Natural killer cell (primary cell): Measurements from ENCODE around the gene SLC35F1. TPM values are rescaled to one million over a fixed set of nuclear protein-coding genes. Genes with fewer than 3 reads are reported as not detected.

Experiments used
- ATAC-seq, 3 donors: fragments of 150-1000 bp in 2 of 3; fragments of 200-7000 bp in 1 of 3; cut with Tn5 transposase; 1 replicate in 1 of 3; 2 replicates in 2 of 3; pipeline ENCODE4 v1.10.0; 2021; ENCODE audit warnings: mild to moderate bottlenecking in 2 of 3, moderate library complexity in 2 of 3
- DNase-seq, 2 donors: peaks; one replicate each; pipeline versions ENCODE4 v3.0.0 to v3.0.0-alpha.2; 2013 to 2021; ENCODE audit warnings: mixed read lengths in 1 of 2
- H3K27ac ChIP-seq: one replicate; pipeline ENCODE4 v1.5.1; 2013; ENCODE audit warnings: mild to moderate bottlenecking, low read length
- H3K27me3 ChIP-seq: one replicate; pipeline ENCODE4 v1.6.1; 2013; ENCODE audit warnings: low read length; ENCODE audit not compliant: control insufficient read depth, insufficient read depth
- H3K36me3 ChIP-seq: one replicate; pipeline ENCODE4 v1.6.1; 2013; ENCODE audit warnings: low read length; ENCODE audit not compliant: control insufficient read depth, insufficient read depth
- H3K4me1 ChIP-seq: one replicate; pipeline ENCODE4 v1.6.1; 2013; ENCODE audit warnings: low read length; ENCODE audit not compliant: control insufficient read depth, insufficient read depth
- H3K4me3 ChIP-seq: one replicate; pipeline ENCODE4 v1.5.1; 2013; ENCODE audit warnings: low read length
- H3K9me3 ChIP-seq: one replicate; pipeline ENCODE4 v1.6.1; 2013; ENCODE audit warnings: low read length; ENCODE audit not compliant: control insufficient read depth, insufficient read depth
- H3K27ac Mint-ChIP-seq, 2 donors: one replicate each; pipeline ENCODE4 v1.8.0; 2022; ENCODE audit warnings: mild to moderate bottlenecking in 2 of 2, mixed read lengths in 2 of 2, moderate library complexity in 1 of 2
- H3K27me3 Mint-ChIP-seq, 2 donors: one replicate each; pipeline ENCODE4 v1.8.0; 2022; ENCODE audit warnings: low read depth in 2 of 2, mixed read lengths in 2 of 2
- H3K36me3 Mint-ChIP-seq: one replicate; pipeline ENCODE4 v1.8.0; 2022; ENCODE audit warnings: mixed read lengths
- H3K4me1 Mint-ChIP-seq, 2 donors: one replicate each; pipeline ENCODE4 v1.8.0; 2022; ENCODE audit warnings: mixed read lengths in 2 of 2
- H3K4me3 Mint-ChIP-seq: one replicate; pipeline ENCODE4 v1.8.0; 2022; ENCODE audit warnings: mild to moderate bottlenecking, moderate library complexity, mixed read lengths
- H3K9me3 Mint-ChIP-seq, 2 donors: one replicate each; pipeline ENCODE4 v1.8.0; 2022; ENCODE audit warnings: mixed read lengths in 2 of 2
- WGBS: methylation state at CpG from one replicate; pipeline ENCODE4 v1.1.7; 2013; ENCODE audit warnings: missing lambda C conversion rate; ENCODE audit not compliant: insufficient coverage; 5-methylcytosine and 5-hydroxymethylcytosine counted together
- intact Hi-C: fragments of 100-400 bp; cut with micrococcal nuclease; formaldehyde crosslinking; loops from one replicate; pipeline ENCODE4 v1.14.2; 2022
- total RNA-seq, 4 donors: library from RNA; stranded (reverse); fragments of 120-200 nt in 1 of 4; gene quantifications; one replicate each; pipeline versions ENCODE4 v1.2.3 to v1.2.4, GENCODE V29; 2013 to 2022
- TF ChIP-seq, protein P1 (sequence below): fragments of 200-600 bp; IDR thresholded peaks from one replicate; pipeline ENCODE4 v1.8.0; 2022; ENCODE audit warnings: antibody characterized with exemption

SLC35F1 gene
- total RNA-seq, 3 donors from 2014 or later (not counting 1 experiment from before 2014, with no cell fraction given), result not detected

DNA sequence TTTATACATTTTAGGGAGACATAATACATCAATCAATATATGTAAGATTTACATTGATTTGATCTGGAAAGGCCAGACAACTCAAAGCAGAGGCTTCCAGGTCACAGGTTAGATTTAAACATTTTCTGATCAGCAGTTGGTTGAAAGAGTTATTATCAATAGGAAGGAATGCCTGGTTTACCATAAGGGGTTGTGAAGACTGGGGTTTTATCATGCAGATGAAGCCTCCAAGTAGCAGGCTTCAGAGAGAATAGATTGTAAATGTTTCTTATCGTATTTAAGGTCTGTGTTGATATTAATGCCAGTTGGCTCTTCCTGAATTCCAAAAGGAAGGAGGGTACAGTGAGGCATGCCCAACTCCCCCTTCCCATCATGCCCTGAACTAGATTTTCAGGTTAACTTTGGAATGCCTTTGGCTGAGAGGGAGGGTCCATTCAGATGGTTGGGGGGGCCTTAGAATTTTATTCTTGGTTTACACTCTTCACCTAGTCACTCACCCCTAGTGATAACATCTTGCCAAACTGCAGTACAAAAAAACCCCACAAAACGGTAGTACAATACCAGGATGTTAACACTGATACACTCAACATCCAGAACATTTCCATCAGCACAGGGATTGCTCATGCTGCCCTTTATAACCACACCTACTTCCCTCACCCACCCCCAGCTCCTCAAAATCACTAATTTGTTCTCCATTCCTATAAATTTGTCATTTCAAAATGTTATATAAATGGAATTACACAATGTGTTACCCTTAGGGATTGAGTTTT lies 381.5 kb downstream of the SLC35F1 start:
- TF ChIP-seq, protein P1, sequence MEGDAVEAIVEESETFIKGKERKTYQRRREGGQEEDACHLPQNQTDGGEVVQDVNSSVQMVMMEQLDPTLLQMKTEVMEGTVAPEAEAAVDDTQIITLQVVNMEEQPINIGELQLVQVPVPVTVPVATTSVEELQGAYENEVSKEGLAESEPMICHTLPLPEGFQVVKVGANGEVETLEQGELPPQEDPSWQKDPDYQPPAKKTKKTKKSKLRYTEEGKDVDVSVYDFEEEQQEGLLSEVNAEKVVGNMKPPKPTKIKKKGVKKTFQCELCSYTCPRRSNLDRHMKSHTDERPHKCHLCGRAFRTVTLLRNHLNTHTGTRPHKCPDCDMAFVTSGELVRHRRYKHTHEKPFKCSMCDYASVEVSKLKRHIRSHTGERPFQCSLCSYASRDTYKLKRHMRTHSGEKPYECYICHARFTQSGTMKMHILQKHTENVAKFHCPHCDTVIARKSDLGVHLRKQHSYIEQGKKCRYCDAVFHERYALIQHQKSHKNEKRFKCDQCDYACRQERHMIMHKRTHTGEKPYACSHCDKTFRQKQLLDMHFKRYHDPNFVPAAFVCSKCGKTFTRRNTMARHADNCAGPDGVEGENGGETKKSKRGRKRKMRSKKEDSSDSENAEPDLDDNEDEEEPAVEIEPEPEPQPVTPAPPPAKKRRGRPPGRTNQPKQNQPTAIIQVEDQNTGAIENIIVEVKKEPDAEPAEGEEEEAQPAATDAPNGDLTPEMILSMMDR, result no peak
- Mint-ChIP-seq H3K4me3 (no peak overlapping the region), H3K4me1 (peaks cover 0 to 4% of the 10 kb centered on the region in 2 donors), H3K27ac (no peak overlapping the region), H3K9me3 (no peaks in the 10 kb centered on the region), H3K36me3 (no peaks in the 10 kb centered on the region), H3K27me3 (peaks cover 11 to 21% of the 10 kb centered on the region in 2 donors)
- no peak overlapping the region for H3K4me3 ChIP-seq
- no peak overlapping the region for H3K27ac ChIP-seq
- no peak for DNase-seq
- no peaks in the 10 kb centered on the region for H3K9me3 ChIP-seq
- H3K4me1 ChIP-seq, result no peaks in the 10 kb centered on the region
- WGBS, result 76% methylated on average over 2 of the region's 2 CpGs
- H3K36me3 ChIP-seq, result no peaks in the 10 kb centered on the region
- intact Hi-C loops, result no loop called here
- ATAC-seq, result no peak
- H3K27me3 ChIP-seq, result no peaks in the 10 kb centered on the region

GRCh38 chr6:118292558-118292957 lies 385.5 kb downstream of the SLC35F1 start:
- no peaks in the 10 kb centered on the region for H3K9me3 ChIP-seq
- H3K36me3 ChIP-seq, result no peaks in the 10 kb centered on the region
- Mint-ChIP-seq H3K27me3 (peaks cover 8 to 9% of the 10 kb centered on the region in 2 donors), H3K36me3 (no peaks in the 10 kb centered on the region), H3K9me3 (no peaks in the 10 kb centered on the region), H3K4me1 (no peaks in the 10 kb centered on the region), H3K27ac (no peak overlapping the region), H3K4me3 (no peak overlapping the region)
- no peaks in the 10 kb centered on the region for H3K27me3 ChIP-seq
- no peaks in the 10 kb centered on the region for H3K4me1 ChIP-seq
- TF ChIP-seq, protein P1, result no peak
- DNase-seq (no peak), ATAC-seq (no peak)
- WGBS, result 94% methylated on average over 4 of the region's 4 CpGs
- H3K4me3 ChIP-seq, result no peak overlapping the region
- H3K27ac ChIP-seq, result no peak overlapping the region
- intact Hi-C loops, result no loop called here

GRCh38 chr6:118294906-118295305 lies 387.8 kb downstream of the SLC35F1 start:
- TF ChIP-seq, protein P1, result no peak
- H3K9me3 ChIP-seq, result no peaks in the 10 kb centered on the region
- ATAC-seq (no peak), DNase-seq (no peak)
- no peak overlapping the region for H3K27ac ChIP-seq
- H3K4me1 Mint-ChIP-seq, result no peaks in the 10 kb centered on the region
- no peaks in the 10 kb centered on the region for H3K4me1 ChIP-seq
- H3K27ac Mint-ChIP-seq, result no peak overlapping the region
- WGBS, result no CpG with 5 or more reads among the region's 1 CpG
- no peaks in the 10 kb centered on the region for H3K36me3 ChIP-seq
- H3K27me3 Mint-ChIP-seq, result peaks cover 5 to 20% of the 10 kb centered on the region in 2 donors
- no peaks in the 10 kb centered on the region for H3K27me3 ChIP-seq
- H3K9me3 Mint-ChIP-seq, result no peaks in the 10 kb centered on the region
- no peaks in the 10 kb centered on the region for H3K36me3 Mint-ChIP-seq
- H3K4me3 ChIP-seq, result no peak overlapping the region
- no peak overlapping the region for H3K4me3 Mint-ChIP-seq
- intact Hi-C loops, result no loop called here

DNA sequence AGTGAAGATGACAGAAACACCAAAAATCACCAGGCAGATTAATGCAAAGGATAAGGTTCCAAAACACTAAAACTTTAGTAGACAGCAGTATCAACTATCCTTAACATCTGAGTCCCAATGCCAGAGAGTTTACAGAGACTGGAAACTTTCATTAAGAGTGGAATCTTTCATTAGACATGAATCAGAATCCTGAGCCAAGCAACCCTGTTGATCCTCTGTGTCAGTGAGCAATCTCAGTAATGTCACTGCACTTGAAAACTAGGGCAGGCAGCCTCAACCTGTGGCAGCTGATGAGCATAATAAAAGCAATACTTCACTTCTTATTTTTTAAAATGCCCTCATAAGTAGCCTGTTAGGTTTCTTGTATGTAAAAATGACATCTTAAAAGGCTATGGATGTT lies 388.3 kb downstream of the SLC35F1 start:
- H3K36me3 ChIP-seq, result no peaks in the 10 kb centered on the region
- ATAC-seq, result no peak
- Mint-ChIP-seq H3K4me1 (no peaks in the 10 kb centered on the region), H3K27ac (no peak overlapping the region), H3K4me3 (no peak overlapping the region), H3K9me3 (no peaks in the 10 kb centered on the region), H3K27me3 (peaks cover 5 to 20% of the 10 kb centered on the region in 2 donors), H3K36me3 (no peaks in the 10 kb centered on the region)
- no peaks in the 10 kb centered on the region for H3K9me3 ChIP-seq
- H3K27ac ChIP-seq, result no peak overlapping the region
- intact Hi-C loops, result no loop called here
- H3K4me3 ChIP-seq, result no peak overlapping the region
- no peaks in the 10 kb centered on the region for H3K27me3 ChIP-seq
- no peak for DNase-seq
- H3K4me1 ChIP-seq, result no peaks in the 10 kb centered on the region
- TF ChIP-seq, protein P1, result no peak
